OCI-LY7 (cell line): ENCODE data around the gene USHBP1. TPM values are rescaled to one million over a fixed set of nuclear protein-coding genes. Genes with fewer than 3 reads are reported as not detected.

Source experiments
- BruUV-seq: library from RNA; stranded (reverse); fragments of 400-500 nt; replicated peaks from 2 replicates; lab custom pipeline; 2021; lab: Mats Ljungman, UMichigan
- CTCF ChIA-PET: fragments of 300-600 bp; sonication (Branson Sonifier 250); formaldehyde crosslinking; loops from one replicate; lab custom pipeline; 2022; ENCODE audit warnings: antibody characterized with exemption; ENCODE audit not compliant: unreplicated experiment; lab: Charles Lee
- POLR2A ChIA-PET: fragments of 300-600 bp; sonication (Branson Sonifier 250); formaldehyde crosslinking; loops from one replicate; lab custom pipeline; 2022; ENCODE audit warnings: antibody characterized with exemption; lab: Charles Lee
- DNase-seq: peaks from one replicate; pipeline ENCODE4 v3.0.0-alpha.2; 2015; ENCODE audit warnings: low spot score
- H2AFZ ChIP-seq: fragments of 200-600 bp; sonication (generic), shearing (Covaris generic); 2 replicates; pipeline ENCODE4 v1.6.1; 2014; ENCODE audit warnings: mild to moderate bottlenecking, antibody characterized with exemption, low read length, moderate library complexity
- H3K27ac ChIP-seq: fragments of 200-600 bp; sonication (generic); 2 replicates; pipeline ENCODE4 v1.5.1; 2014; ENCODE audit warnings: mixed run types, low read depth, mild to moderate bottlenecking, moderate library complexity, low read length, inconsistent platforms; ENCODE audit not compliant: poor library complexity, severe bottlenecking
- H3K36me3 ChIP-seq: fragments of 200-600 bp; sonication (generic); 2 replicates; pipeline ENCODE4 v1.6.1; 2014; ENCODE audit warnings: mild to moderate bottlenecking, antibody characterized with exemption, low read length, moderate library complexity, mixed read lengths; ENCODE audit not compliant: insufficient read depth
- H3K4me1 ChIP-seq: fragments of 200-600 bp; sonication (generic); 2 replicates; pipeline ENCODE4 v1.5.1; 2014; ENCODE audit warnings: mild to moderate bottlenecking, low read length; ENCODE audit not compliant: insufficient read depth, poor library complexity, severe bottlenecking
- H3K4me2 ChIP-seq: fragments of 200-600 bp; sonication (generic); 2 replicates; pipeline ENCODE4 v1.6.1; 2014; ENCODE audit warnings: mild to moderate bottlenecking, low read length
- H3K4me3 ChIP-seq: fragments of 200-600 bp; sonication (generic); 2 replicates; pipeline ENCODE4 v1.5.1; 2014; ENCODE audit warnings: mild to moderate bottlenecking, low read depth, low read length; ENCODE audit not compliant: poor library complexity, severe bottlenecking
- H3K79me2 ChIP-seq: fragments of 200-600 bp; sonication (generic); 2 replicates; pipeline ENCODE4 v1.6.1; 2016; ENCODE audit warnings: low read depth, mild to moderate bottlenecking, low read length, moderate library complexity, mixed read lengths; ENCODE audit not compliant: insufficient read depth
- H3K9me2 ChIP-seq: fragments of 200-600 bp; sonication (generic); 2 replicates; pipeline ENCODE4 v1.6.1; 2016; ENCODE audit warnings: mild to moderate bottlenecking, low read length, mixed read lengths; ENCODE audit not compliant: insufficient read depth
- H3K9me3 ChIP-seq: fragments of 200-600 bp; sonication (generic); 2 replicates; pipeline ENCODE4 v1.6.1; 2014; ENCODE audit warnings: mild to moderate bottlenecking, mixed run types, low read length, mixed read lengths
- H4K20me1 ChIP-seq: fragments of 200-600 bp; sonication (generic); 2 replicates; pipeline ENCODE4 v1.6.1; 2014; ENCODE audit warnings: mild to moderate bottlenecking, antibody characterized with exemption, low read length, moderate library complexity, mixed read lengths; ENCODE audit not compliant: insufficient read depth
- EZH2phosphoT487 ChIP-seq: fragments of 200-600 bp; sonication (generic); IDR thresholded peaks from 2 replicates; pipeline ENCODE4 v1.6.1; 2018; ENCODE audit warnings: low read depth, borderline replicate concordance, mild to moderate bottlenecking, mixed run types, antibody characterized with exemption, low read length, moderate library complexity, mixed read lengths
- intact Hi-C: fragments of 100-400 bp; cut with micrococcal nuclease; formaldehyde crosslinking; loops from one replicate; pipeline ENCODE4 v1.10.0; 2022; ENCODE audit not compliant: unreplicated experiment
- total RNA-seq, 2 experiments: library from RNA; depleted of rRNA in 1 of 2; stranded (reverse); fragments of >200 nt in 1 of 2; shearing (Covaris generic) in 1 of 2; gene quantifications; 2 replicates each; pipeline ENCODE4 v1.2.3, GENCODE V29; 2014 to 2022
- TF ChIP-seq, protein P1 (sequence below): fragments of 200-600 bp; sonication (generic); conservative IDR thresholded peaks from 2 replicates; pipeline ENCODE4 v1.5.1; 2014; ENCODE audit warnings: mild to moderate bottlenecking, antibody characterized with exemption, low read length, moderate library complexity, mixed read lengths

The USHBP1 gene
- total RNA-seq, 2 experiments from 2014 or later = 3.1 to 7.6 TPM

DNA sequence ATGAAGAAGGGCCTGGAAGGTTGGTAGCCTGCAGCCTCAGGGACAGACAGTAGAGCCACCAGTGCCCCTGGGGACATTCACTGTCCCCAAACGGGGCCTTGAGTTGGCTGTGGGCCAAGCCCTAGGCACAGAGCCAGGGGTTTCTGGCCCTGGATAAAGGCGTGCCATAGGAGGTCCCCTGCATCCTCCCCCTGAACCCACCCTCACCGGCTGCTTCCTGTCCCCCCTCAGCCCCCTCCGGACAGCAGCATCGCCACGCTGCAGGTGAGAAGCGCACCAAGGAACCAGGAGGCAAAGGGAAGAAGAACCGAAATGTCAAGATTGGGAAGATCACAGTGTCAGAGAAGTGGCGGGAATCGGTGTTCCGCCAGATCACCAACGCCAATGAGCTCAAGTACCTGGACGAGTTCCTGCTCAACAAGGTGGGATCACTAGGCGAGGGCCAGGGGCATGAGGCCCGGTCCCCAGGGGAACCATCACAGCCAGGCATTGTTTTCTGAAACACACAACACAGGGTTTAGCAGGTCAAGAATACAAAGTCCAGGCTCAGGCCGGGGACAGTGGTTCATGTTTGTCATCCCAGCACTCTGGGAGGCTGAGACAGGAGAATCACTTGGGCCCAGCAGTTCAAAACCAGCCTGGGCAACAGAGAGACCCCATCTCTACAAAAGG lies 64.0 kb downstream of the USHBP1 start:
- no peaks in the 10 kb centered on the region for H3K9me3 ChIP-seq
- BruUV-seq = no TSS peak
- no peak overlapping the region for H3K27ac ChIP-seq
- H3K4me3 ChIP-seq = no peak overlapping the region
- H3K9me2 ChIP-seq = no peaks in the 10 kb centered on the region
- no peak overlapping the region for H3K4me2 ChIP-seq
- no peaks in the 10 kb centered on the region for H3K79me2 ChIP-seq
- H4K20me1 ChIP-seq = no peaks in the 10 kb centered on the region
- no peak overlapping the region for H2AFZ ChIP-seq
- intact Hi-C loops = no loop called here
- no peak for DNase-seq
- peaks cover 91% of the 10 kb centered on the region for H3K36me3 ChIP-seq
- POLR2A ChIA-PET = no interaction called here
- CTCF ChIA-PET = interaction anchor here (1.2 kb wide), 1 partner anchor 15 kb away, joined by 3 read pairs; the partner anchor contains the start of gene USE1
- TF ChIP-seq, protein P1, sequence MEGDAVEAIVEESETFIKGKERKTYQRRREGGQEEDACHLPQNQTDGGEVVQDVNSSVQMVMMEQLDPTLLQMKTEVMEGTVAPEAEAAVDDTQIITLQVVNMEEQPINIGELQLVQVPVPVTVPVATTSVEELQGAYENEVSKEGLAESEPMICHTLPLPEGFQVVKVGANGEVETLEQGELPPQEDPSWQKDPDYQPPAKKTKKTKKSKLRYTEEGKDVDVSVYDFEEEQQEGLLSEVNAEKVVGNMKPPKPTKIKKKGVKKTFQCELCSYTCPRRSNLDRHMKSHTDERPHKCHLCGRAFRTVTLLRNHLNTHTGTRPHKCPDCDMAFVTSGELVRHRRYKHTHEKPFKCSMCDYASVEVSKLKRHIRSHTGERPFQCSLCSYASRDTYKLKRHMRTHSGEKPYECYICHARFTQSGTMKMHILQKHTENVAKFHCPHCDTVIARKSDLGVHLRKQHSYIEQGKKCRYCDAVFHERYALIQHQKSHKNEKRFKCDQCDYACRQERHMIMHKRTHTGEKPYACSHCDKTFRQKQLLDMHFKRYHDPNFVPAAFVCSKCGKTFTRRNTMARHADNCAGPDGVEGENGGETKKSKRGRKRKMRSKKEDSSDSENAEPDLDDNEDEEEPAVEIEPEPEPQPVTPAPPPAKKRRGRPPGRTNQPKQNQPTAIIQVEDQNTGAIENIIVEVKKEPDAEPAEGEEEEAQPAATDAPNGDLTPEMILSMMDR = no peak
- TF ChIP-seq EZH2phosphoT487 = no peak
- H3K4me1 ChIP-seq = no peaks in the 10 kb centered on the region

Other genes starting within 250 kb of the USHBP1 start
- gene CPAMD8, start 237.9 kb downstream of the USHBP1 start, total RNA-seq (2014; rRNA removed; shearing (Covaris generic)) = 0.32 TPM in 1 of 2 replicates, not detected in the other
- gene CPAMD8, start 237.9 kb downstream of the USHBP1 start, total RNA-seq (2022) = 1.2 TPM in 2 replicates
- gene HAUS8, start 189.3 kb downstream of the USHBP1 start, total RNA-seq (2014; rRNA removed; shearing (Covaris generic)) = 47.3 and 50.7 TPM in 2 replicates
- gene HAUS8, start 189.3 kb downstream of the USHBP1 start, total RNA-seq (2022) = 74.1 and 107 TPM in 2 replicates
- gene MYO9B, start 189.0 kb downstream of the USHBP1 start, total RNA-seq (2014; rRNA removed; shearing (Covaris generic)) = 74.7 and 84.9 TPM in 2 replicates
- 144 and 150 TPM in 2 replicates for gene MYO9B, start 189.0 kb downstream of the USHBP1 start, total RNA-seq (2022)
- gene USE1, start 49.4 kb downstream of the USHBP1 start, total RNA-seq (2014; rRNA removed; shearing (Covaris generic)) = 31.2 TPM in 2 replicates
- gene USE1, start 49.4 kb downstream of the USHBP1 start, total RNA-seq (2022) = 25.4 and 28.6 TPM in 2 replicates
- 5.9 and 10.2 TPM in 2 replicates for gene OCEL1, start 38.5 kb downstream of the USHBP1 start, total RNA-seq (2014; rRNA removed; shearing (Covaris generic))
- gene OCEL1, start 38.5 kb downstream of the USHBP1 start, total RNA-seq (2022) = 29.5 and 38.8 TPM in 2 replicates
- gene NR2F6, start 18.8 kb downstream of the USHBP1 start, total RNA-seq (2014; rRNA removed; shearing (Covaris generic)) = 31.0 and 39.2 TPM in 2 replicates
- 30.0 and 33.1 TPM in 2 replicates for gene NR2F6, start 18.8 kb downstream of the USHBP1 start, total RNA-seq (2022)
- 79.0 and 79.7 TPM in 2 replicates for gene BABAM1, start 2.7 kb upstream of the USHBP1 start, total RNA-seq (2014; rRNA removed; shearing (Covaris generic))
- gene BABAM1, start 2.7 kb upstream of the USHBP1 start, total RNA-seq (2022) = 107 and 118 TPM in 2 replicates
- 35.2 and 45.1 TPM in 2 replicates for gene ANKLE1, start 17.2 kb upstream of the USHBP1 start, total RNA-seq (2014; rRNA removed; shearing (Covaris generic))
- gene ANKLE1, start 17.2 kb upstream of the USHBP1 start, total RNA-seq (2022) = 53.7 and 59.4 TPM in 2 replicates
- gene ABHD8, start 38.7 kb upstream of the USHBP1 start, total RNA-seq (2014; rRNA removed; shearing (Covaris generic)) = 11.6 TPM in 2 replicates
- gene ABHD8, start 38.7 kb upstream of the USHBP1 start, total RNA-seq (2022) = 17.3 and 18.9 TPM in 2 replicates
- gene MRPL34, start 41.1 kb upstream of the USHBP1 start, total RNA-seq (2014; rRNA removed; shearing (Covaris generic)) = 174 and 182 TPM in 2 replicates
- gene MRPL34, start 41.1 kb upstream of the USHBP1 start, total RNA-seq (2022) = 168 and 173 TPM in 2 replicates
- 36.6 and 39.2 TPM in 2 replicates for gene DDA1, start 44.8 kb upstream of the USHBP1 start, total RNA-seq (2014; rRNA removed; shearing (Covaris generic))
- gene DDA1, start 44.8 kb upstream of the USHBP1 start, total RNA-seq (2022) = 48.8 and 57.9 TPM in 2 replicates
- 4.3 and 5.9 TPM in 2 replicates for gene ANO8, start 70.1 kb upstream of the USHBP1 start, total RNA-seq (2014; rRNA removed; shearing (Covaris generic))
- 12.8 and 13.5 TPM in 2 replicates for gene ANO8, start 70.1 kb upstream of the USHBP1 start, total RNA-seq (2022)
- 83.2 and 103 TPM in 2 replicates for gene GTPBP3, start 72.8 kb upstream of the USHBP1 start, total RNA-seq (2014; rRNA removed; shearing (Covaris generic))
- gene GTPBP3, start 72.8 kb upstream of the USHBP1 start, total RNA-seq (2022) = 104 and 113 TPM in 2 replicates
- gene PLVAP, start 112.6 kb upstream of the USHBP1 start, total RNA-seq (2014; rRNA removed; shearing (Covaris generic)) = 0.16 and 0.28 TPM in 2 replicates
- gene PLVAP, start 112.6 kb upstream of the USHBP1 start, total RNA-seq (2022) = 0.31 and 1.5 TPM in 2 replicates
- gene CCDC194, start 129.5 kb upstream of the USHBP1 start, total RNA-seq (2014; rRNA removed; shearing (Covaris generic)) = 2.4 and 2.9 TPM in 2 replicates
- 8.5 and 8.8 TPM in 2 replicates for gene CCDC194, start 129.5 kb upstream of the USHBP1 start, total RNA-seq (2022)
- 101 and 134 TPM in 2 replicates for gene BST2, start 140.9 kb upstream of the USHBP1 start, total RNA-seq (2014; rRNA removed; shearing (Covaris generic))
- 114 and 146 TPM in 2 replicates for gene BST2, start 140.9 kb upstream of the USHBP1 start, total RNA-seq (2022)
- gene MVB12A, start 155.3 kb upstream of the USHBP1 start, total RNA-seq (2014; rRNA removed; shearing (Covaris generic)) = 47.4 and 57.3 TPM in 2 replicates
- gene MVB12A, start 155.3 kb upstream of the USHBP1 start, total RNA-seq (2022) = 55.5 and 65.1 TPM in 2 replicates
- gene TMEM221, start 183.9 kb upstream of the USHBP1 start, total RNA-seq (2014; rRNA removed; shearing (Covaris generic)) = not detected in 2 replicates
- not detected in 2 replicates for gene TMEM221, start 183.9 kb upstream of the USHBP1 start, total RNA-seq (2022)
- gene NXNL1, start 196.2 kb upstream of the USHBP1 start, total RNA-seq (2014; rRNA removed; shearing (Covaris generic)) = not detected in 2 replicates
- gene NXNL1, start 196.2 kb upstream of the USHBP1 start, total RNA-seq (2022) = not detected in 2 replicates
- 2.5 and 3.3 TPM in 2 replicates for gene SLC27A1, start 205.8 kb upstream of the USHBP1 start, total RNA-seq (2014; rRNA removed; shearing (Covaris generic))
- gene SLC27A1, start 205.8 kb upstream of the USHBP1 start, total RNA-seq (2022) = 2.7 and 3.2 TPM in 2 replicates
- 86.5 and 107 TPM in 2 replicates for gene PGLS, start 246.9 kb upstream of the USHBP1 start, total RNA-seq (2014; rRNA removed; shearing (Covaris generic))
- 146 and 158 TPM in 2 replicates for gene PGLS, start 246.9 kb upstream of the USHBP1 start, total RNA-seq (2022)